HG02870 (cell line): ENCODE results near the gene GRIK3.

Experiments
- ATAC-seq: cut with Tn5 transposase; IDR thresholded peaks from one replicate; pipeline ENCODE4 v1.9.1; 2021; ENCODE audit warnings: mild to moderate bottlenecking, moderate library complexity; ENCODE audit not compliant: unreplicated experiment

Gene GRIK3

DNA sequence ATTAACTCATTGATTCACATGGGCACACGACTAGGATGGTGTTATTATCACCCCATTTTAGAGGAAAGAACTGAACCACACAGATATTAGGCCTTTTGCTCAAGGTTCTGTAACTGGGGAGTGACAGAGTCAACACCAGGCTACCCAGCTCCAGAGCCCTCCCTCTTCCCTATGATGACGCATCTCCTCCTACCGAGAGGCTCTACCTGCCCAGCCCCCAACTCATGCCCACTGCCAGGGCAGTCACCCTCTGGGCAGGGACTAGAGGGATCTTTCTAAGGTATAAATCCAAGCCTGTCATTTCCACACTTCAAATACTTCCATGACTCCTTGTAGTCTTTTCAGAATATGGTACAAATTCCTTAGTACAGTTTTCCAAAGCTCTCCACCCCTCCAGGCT, 171.3 kb downstream of the GRIK3 start:
- ATAC-seq: no peak

DNA sequence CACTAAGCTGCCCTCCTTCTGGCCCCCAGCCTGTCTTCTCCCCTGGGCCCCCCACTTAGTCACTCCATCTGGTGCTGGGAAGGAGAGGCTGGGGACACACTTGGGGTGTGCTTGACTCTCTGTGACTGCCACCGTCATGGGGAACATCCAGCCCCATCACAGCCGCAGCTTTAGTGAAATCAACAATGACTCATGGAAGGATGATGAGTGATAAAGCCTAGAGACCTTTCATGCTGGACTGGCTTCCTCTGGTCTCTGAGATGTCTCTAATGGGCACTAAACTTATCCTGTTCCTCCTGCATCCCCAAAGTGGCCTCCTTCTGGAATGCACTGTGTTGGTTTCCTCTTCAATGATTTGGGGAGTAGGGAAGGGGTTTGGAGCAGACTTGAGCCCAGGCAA, 172.9 kb downstream of the GRIK3 start:
- ATAC-seq: no peak

DNA sequence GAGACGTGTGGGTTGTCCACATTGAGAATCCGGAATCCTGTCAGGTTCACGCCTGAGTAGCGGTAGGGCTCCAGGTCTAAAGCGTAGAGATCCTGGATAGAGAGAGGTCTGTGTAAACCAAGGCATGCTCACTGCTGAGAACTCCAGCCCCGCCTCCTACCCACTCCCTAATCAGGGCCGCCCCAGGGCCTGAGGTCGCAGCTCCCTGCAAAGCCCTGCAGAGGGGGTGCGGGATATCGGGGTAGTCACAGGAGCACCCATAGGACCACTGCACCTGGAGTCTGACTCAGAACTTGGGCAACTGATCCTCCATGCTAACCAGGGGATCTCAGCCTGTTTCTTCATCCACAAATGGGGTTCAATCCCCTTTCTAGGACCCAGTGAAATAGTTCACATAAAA, 174.4 kb downstream of the GRIK3 start:
- ATAC-seq: no peak

DNA sequence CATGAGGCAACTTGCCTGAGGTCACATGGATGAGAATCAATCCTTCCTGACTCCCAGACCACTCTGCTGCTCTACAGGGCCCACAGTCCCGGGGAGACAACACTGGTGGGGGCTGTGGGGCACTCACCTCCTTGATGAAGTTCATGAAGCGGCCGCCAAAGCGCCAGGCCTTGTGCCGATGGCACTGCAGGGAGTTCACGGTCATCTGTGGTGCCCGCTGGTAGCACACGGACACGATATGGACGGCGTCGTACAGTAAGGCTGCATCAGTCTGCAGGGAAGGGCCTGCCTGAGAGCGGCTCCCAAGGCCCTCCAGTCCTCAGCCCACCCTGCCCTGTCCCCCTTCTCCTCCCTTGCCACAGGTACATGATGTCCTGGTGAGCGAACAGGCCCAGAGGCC, 175.3 kb downstream of the GRIK3 start:
- ATAC-seq: no peak

DNA sequence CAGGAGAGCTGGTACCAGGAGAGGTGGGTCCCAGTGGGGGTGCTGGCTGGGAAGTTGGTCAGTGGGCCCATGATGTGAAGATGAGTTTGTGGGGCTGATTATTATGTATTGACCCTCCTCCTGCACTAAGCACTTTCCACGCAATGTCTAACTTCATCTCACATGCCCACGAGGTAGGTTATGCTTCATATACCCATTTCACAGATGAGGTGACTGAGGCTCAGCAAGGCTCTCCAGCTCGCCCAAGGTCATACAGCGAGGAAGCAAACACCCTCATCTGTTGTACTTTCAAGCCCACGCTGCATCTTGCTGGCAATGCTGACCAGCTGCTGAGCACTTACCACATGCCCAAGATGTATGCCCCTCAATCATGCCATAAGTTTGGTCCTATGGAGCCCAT, 175.8 kb downstream of the GRIK3 start:
- no peak for ATAC-seq

DNA sequence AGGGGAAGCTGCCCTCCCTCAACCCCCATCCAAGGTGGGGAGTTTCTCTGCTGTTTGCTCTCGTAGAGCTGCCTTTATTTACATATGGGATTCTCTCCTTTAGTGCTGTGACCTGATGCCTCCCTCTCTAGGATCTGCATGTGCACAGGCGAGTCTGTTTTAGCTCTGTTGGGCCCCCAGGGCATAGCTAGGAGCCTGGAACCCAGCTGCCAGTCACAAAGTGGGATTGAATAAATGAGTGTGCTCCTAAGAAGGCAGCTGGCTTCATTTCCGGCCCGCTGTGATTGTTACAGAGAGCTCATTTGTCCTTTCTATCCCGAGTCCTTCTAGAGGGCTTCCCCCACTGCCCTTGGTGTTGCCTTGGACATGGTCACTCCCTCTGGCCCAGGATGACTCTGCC, 176.6 kb downstream of the GRIK3 start:
- no peak for ATAC-seq

DNA sequence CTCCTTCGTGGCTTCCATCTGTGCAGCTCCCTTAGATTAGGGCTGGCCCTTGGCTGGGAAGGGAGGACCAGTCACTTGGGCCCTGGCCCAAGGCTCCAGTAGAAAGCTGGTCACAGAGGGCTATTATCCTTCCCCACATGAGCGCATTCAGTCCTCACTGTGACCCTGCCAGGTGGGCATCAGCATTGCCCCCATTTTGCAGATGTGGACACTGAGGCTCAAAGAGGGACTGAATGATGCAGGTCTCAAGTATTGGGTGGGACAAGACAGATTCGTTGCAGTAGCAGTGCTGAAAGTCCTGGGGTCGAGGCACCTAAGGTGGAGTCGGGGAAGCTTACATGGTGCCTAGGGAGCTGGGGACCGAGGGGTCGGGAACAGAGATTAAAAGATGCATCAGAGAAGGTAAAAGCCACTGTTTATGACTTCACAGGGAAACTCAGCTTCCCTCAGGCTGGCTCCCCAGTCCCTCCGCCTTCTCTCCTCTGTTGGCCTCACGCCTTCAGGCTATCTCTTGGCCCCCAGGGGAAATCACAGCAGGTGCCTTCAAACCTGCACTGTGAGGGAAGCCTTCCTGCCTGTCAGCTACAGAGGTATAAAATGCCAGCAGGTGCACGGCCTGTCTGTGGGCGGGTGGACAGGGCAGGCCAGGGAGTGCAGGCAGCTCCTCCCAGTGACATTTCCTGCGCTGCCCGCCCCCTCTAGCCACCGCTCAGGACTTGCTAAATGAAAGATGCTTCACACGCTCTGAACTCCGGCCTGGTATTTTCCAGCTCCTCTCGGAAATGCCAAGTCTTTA, 178.4 kb downstream of the GRIK3 start:
- ATAC-seq: no peak

DNA sequence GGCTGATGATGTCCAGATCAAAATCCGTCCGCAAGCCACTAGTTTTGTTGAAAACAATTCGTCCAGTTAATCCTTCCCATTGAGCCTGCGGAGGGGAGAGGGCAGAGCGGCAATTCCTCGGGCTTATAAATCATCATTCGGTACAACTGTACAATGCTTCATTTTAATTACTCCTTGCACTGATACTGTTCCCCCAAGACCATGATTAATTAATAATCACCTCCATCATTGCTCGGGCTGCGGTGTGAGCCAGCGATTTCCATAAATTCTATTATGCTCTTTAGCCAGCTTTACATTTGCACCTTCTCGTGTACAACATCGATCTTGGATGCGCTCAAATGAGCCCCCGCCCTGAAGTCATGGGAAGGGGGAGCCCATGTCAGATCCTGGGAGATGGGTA, 180.7 kb downstream of the GRIK3 start:
- ATAC-seq: no peak

DNA sequence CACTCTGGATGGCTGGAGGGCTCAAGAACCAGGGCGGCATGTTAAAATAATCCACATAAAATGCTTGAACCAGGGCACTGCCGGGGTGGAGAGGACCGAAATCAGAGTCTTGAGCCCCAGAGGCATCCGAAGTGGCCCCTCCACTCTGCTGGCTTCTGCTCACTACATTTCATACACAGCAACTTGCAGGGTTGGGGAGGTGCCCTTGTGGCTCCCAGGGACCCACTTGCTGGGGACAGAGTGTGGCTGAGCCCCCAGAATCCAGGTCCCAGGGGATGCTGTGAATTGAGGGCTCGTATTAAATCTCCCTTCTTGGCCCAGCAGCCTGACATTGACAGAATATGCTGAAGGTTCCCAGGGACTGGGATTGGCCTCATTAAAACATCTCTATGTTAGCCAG, 181.7 kb downstream of the GRIK3 start:
- ATAC-seq: no peak

DNA sequence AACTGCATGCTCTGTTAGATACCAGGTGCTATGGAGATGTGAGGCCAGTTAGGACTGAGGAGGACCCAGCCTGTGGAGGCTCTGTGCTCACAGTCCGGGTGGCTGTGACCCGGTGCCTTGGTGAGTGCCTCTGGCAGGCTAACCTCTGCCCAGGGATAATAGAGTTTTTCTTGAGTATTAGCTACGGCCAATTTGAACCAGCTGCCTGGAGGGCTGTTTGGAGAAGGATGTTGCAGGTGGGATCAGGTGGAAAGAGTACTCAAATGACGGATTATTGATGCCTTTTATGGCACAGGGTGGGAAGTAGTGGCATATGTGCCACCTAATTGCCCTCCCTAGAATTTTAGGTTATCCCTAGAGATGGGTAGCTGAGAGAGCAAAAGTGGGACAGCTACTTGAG, 182.7 kb downstream of the GRIK3 start:
- ATAC-seq: no peak

DNA sequence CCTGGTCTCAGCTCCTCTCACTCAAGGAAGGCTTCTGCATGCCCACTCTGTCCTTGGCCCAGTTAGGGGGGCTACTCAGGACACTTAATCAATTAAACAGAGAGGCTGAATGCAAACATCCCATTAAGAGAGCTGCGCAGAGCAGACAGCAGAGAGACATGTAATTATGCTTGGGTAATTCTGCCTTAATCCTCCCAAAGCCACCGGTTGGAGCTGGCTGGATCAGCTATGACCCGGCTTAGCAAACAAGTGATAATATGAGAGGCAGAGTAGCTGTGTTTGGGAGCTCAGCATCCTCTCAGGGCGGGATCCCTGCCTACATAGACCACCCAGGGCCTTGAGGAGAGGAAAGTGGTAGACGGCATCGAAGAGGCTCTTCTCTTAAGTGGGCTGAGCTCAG, 183.2 kb downstream of the GRIK3 start:
- ATAC-seq: no peak

DNA sequence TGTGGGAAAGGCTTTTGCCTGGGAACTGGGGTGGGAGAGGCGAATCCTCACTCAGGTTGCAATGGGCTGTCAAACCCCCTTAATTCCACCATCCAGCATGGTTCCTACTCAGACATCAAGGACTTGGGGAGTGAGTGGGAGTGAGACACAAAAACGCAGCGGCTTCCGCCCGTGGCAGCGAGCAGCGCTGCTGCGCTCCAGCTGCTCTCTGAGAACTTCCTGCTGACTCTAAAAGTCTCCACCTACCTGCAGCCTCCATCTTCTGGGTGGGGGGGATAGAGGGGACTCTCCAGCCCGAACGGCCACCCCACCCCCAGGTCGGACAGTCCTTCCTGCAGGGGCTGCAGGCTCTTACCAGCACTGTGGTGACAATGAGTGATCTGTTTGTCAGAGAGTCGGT, 184.4 kb downstream of the GRIK3 start:
- ATAC-seq: no peak

DNA sequence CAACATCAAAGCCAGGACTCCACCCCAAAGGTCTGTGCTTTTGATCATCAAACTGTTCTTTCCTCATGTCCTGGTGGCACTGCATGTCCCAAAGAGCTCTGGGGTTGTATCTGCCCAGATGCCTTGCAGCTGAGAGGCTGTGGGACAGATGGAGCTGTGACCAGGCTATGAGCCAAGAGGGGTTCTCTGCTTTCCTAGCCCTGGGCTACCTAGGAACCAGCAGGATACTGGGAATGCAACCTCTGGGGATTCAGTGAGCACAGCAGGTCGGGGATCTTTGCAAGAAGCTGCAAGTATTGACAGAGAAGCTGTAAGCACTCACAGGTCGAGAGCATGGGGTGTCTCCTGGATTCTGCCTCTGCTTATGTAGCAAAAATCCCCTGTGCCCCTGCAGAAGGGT, 186.6 kb downstream of the GRIK3 start:
- no peak for ATAC-seq

DNA sequence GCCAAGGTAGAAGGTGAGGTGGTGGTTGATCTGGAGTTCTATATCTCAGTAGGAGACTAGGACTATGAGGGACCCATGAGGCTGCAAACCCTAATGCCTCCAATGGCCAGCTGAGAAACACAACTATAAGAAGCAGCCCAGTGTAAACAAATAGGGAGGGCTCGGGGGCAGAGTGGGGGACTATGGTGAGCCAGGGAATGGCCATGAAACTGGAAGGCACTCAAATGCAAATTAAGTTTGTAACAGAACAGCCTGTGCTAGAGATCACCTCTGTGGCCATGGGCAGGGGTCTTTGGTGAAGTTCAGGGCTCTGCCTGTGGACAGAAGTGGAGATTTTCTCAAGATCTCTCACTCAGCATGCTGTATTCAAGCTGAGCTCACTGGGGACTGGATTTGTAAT, 187.1 kb downstream of the GRIK3 start:
- ATAC-seq: no peak

DNA sequence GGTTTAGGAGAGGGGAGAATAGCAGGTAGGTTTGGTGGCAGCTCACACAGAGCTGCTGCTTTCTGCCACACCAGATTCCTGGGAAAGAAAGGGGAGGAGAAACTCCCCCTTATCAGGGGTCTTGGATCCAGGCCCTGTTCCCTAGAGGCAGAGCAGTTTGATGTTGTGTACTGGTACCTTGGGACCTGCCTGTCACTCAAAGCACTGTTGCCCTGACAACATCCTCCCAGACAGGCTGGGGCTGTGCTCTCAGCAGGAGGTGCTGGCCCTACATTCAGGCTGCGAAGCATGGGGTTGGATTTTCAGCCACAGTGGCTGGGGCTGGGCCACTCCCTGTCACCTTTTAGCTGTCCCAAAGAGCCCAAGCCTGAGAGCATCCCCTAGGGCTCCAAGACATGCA, 188.0 kb downstream of the GRIK3 start:
- ATAC-seq: no peak

DNA sequence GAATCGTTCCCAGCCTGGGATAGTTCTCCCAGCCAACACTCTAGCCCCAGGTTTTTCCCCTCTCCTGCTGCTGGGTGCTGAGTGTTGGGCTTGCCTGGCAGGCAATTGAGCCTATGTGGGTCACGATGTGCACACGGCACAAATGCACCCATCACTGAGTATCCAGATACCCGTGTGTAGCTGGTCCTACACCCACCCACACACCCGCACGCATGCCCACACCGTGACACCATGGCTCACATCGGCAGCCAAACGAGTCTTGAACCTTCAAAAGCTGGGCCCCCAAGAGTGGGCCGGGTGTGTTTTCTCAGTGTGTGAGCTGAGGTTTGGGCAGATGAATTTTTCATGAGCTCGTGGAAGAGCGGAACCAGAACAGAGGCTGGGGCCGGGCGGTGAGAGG, 188.5 kb downstream of the GRIK3 start:
- ATAC-seq: no peak

DNA sequence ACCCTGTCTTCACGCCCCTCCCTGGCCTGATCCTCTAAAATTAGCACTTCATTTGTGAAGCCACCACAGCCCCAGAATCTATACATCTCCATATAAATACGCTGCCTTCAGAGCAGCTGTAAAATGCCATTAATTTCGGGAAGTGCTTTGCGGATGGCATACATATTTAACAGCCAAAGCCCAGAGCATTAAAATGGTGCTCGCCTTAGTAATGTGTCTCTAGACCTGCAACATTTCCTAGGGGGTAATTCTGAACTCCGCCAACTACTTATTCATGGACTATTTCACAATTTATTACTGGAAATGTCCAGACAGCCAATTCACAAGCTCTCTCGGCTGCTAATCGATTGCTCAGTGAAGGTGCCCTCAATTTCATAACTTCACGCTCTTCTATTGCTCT, 189.4 kb downstream of the GRIK3 start:
- no peak for ATAC-seq

DNA sequence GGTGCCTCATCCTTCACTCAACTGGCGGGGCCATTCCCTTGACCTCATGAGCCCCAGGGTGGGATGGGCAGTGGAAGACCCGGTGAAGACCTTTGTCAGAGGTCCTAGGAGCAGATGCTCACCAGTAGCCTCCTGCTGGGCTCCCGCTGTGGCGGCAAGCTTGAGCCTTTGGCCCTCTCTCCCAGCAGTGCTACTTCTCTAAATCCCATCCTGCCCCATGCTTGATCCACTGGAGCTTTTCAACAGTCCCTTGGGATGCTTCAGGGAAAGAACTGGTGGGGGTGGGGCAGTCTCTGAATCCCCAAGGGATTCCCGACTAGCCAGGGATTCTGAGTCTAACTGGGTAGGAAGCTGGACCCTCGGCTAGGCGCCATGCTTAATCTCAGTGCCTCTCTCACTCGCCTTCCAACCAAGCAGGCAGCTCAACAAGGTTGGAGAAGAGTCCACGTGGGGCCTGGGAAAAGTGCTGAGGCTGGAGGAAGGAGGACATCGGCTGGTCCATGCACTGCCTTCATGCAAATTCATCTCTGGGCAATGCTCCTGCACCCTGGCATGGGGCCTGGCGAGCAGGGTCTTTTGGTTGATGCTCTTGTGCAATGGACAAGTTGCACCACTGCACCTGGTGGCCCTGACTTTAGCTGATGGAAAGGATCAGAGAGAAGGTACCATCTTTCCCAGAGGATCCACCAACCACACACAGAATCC, 190.3 kb downstream of the GRIK3 start:
- ATAC-seq: no peak

DNA sequence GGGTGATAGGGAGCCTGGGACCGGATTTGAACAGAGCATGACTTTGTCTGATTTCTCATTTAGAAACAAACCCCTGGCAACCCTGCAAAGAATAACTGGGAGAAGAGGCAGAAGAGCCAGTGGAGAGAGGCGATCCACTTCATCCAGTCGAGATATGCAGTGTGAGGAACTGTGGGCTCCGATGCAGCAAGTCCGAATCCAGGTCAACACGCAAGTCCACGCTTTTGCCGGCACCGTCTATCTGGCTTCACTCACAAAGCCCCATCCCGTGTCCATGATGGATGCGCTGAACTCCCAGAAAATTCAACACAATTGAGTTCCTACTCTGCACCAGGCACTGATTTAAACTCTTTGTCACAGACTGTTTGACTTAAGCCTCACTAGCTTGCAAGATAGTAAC, 191.3 kb downstream of the GRIK3 start:
- ATAC-seq: no peak

DNA sequence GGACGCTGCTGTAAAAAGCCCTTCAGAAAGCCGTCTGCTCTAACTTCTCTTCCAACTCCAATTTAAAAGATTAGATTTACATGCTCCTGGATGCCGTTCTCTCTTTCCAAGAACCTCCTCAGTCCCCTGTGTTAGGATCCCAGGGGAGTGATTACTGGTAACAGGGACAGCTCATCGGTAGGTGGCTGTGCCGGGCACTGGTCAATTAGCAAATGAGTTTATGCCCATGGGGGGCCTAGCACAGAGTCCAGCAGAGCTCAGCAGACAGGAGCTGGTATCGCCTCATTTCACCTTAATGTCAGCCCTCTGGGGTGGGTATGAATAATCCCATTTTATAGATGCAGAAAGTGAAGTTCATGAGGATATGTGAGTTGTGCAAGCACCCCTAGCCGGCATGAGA, 191.9 kb downstream of the GRIK3 start:
- no peak for ATAC-seq

DNA sequence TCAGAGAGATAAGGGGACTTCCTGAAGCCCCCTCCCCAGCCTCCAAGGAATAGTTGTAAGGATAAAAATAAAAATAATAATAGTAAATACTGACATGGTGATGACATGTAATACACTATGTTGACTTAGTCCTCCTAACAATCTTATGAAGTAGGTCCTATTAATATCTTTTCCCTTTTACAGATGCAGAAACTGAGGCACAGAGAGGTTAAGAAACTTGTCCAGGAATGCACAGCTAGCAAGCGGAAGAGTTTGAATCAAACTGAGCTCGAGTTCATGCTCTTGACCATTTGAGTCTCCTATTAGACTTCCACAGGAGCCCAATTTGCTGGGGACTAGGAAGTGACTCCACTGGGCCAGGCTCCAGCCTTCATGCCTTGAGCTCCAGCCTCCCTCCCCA, 194.8 kb downstream of the GRIK3 start:
- ATAC-seq: no peak

DNA sequence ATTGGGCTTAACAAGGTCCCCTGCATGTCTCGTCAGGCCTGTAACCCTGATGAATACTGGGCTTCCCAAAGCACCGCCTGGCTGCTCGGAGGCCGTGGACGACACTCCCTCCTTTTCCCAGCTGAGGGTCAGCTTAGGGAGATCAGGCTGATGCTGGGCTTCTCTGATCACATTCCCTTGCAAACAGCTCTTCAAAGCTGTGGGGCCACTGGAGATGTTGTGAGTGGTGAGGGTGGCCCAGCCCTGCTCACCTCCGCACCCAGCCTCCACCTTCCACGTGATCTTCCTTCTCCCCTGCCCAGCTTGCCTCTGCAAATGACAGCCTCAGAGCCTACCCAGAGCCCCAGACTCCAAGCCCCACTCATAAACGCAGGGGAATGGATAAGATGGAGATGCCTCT, 195.4 kb downstream of the GRIK3 start:
- no peak for ATAC-seq

DNA sequence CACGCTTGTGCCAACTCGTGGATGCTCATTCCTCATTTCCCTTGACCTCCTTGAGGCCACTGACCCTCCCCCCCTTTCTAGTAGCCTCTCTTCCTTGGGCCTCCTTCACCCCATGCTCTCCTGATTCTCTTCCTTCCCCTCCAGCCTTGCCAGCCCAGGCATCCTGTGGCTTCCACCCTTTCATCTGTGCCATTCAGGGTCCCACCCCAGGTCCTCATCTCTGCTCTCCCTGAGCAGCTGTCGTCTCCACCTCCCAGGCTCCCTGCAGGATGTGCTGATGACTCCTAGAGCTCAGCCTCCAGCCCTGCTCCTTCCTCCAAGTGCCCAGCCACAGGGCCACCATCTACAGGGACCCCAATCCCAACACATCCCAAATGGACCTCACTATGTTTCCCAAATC, 197.4 kb downstream of the GRIK3 start:
- no peak for ATAC-seq
